HCT116 (cell line): ENCODE measurements around the gene CERS4. TPM values are rescaled to one million over a fixed set of nuclear protein-coding genes. Genes with fewer than 3 reads are reported as not detected.
A peak's percentile ranks its signal among the peaks of the same experiment; 100 is the strongest.

ENCODE experiments used
- ATAC-seq: fragments of 200-7000 bp; cut with Tn5 transposase; 2 replicates; pipeline ENCODE4 v1.9.1; 2020; ENCODE audit warnings: mild to moderate bottlenecking, moderate library complexity
- BruUV-seq: library from RNA; stranded (reverse); fragments of 400-500 nt; replicated peaks from 2 replicates; lab custom pipeline; 2021; lab: Mats Ljungman, UMichigan
- CTCF ChIA-PET: fragments of 300-600 bp; sonication (Branson Sonifier 250); formaldehyde crosslinking; loops from one replicate; lab custom pipeline; 2021; ENCODE audit warnings: antibody characterized with exemption; lab: Charles Lee
- POLR2A ChIA-PET: fragments of 300-600, 350-600 bp; sonication (Branson Sonifier 250); formaldehyde crosslinking; loops from one replicate; lab custom pipeline; 2021; ENCODE audit warnings: antibody characterized with exemption; lab: Charles Lee
- RAD21 ChIA-PET, 2 experiments: fragments of 300-600 bp; sonication (Branson Sonifier 250); formaldehyde crosslinking; loops; one replicate each; lab custom pipeline; 2023; ENCODE audit warnings: low total read pairs in 2 of 2; ENCODE audit not compliant: uncharacterized antibody in 2 of 2, unreplicated experiment in 2 of 2, low non-redundant PET in 1 of 2; lab: Charles Lee
- DNase-seq: peaks from one replicate; pipeline ENCODE4 v3.0.0-alpha.2; 2010; ENCODE audit warnings: low read depth, low spot score
- H2AFZ ChIP-seq: fragments of 200-600 bp; shearing (Covaris generic), sonication (generic); 2 replicates; pipeline ENCODE4 v1.6.1; 2017; ENCODE audit warnings: low read depth, mixed run types, mixed read lengths, antibody characterized with exemption, low read length; ENCODE audit not compliant: poor library complexity, severe bottlenecking
- H3K27ac ChIP-seq: 2 replicates; pipeline ENCODE4 v1.5.1; 2012; ENCODE audit warnings: low read depth, low read length
- H3K27me3 ChIP-seq: fragments of 200-600 bp; sonication (generic); 2 replicates; pipeline ENCODE4 v1.6.1; 2016; ENCODE audit warnings: mixed run types, low read length, mixed read lengths; ENCODE audit not compliant: insufficient read depth
- H3K36me3 ChIP-seq, 2 experiments: fragments of 200-500 bp in 1 of 2; fragments of 200-600 bp in 1 of 2; sonication (Bioruptor generic) in 1 of 2; sonication (generic) in 1 of 2; 2 replicates each; pipeline versions ENCODE4 v1.5.1 to v1.6.1; 2014 to 2016; ENCODE audit warnings: low read length in 2 of 2, inconsistent platforms in 1 of 2, mixed read lengths in 1 of 2, mixed run types in 1 of 2; ENCODE audit not compliant: insufficient read depth in 2 of 2, control insufficient read depth in 1 of 2
- H3K4me1 ChIP-seq, 2 experiments: fragments of 200-600 bp in 1 of 2; sonication (generic) in 1 of 2; 2 replicates each; pipeline versions ENCODE4 v1.5.1 to v1.6.1; 2012 to 2017; ENCODE audit warnings: low read length in 2 of 2, inconsistent platforms in 1 of 2, mild to moderate bottlenecking in 1 of 2, mixed read lengths in 1 of 2, mixed run types in 1 of 2, moderate library complexity in 1 of 2; ENCODE audit not compliant: insufficient read depth in 2 of 2, control insufficient read depth in 1 of 2
- H3K4me2 ChIP-seq: fragments of 200-600 bp; sonication (generic); 2 replicates; pipeline ENCODE4 v1.6.1; 2017; ENCODE audit warnings: mixed run types, low read length, mixed read lengths
- H3K4me3 ChIP-seq, 2 experiments: fragments of 200-600 bp in 1 of 2; sonication (generic) in 1 of 2; replicated peaks in 1 of 2; 2 replicates each; pipeline ENCODE4 v1.5.1; 2011 to 2016; ENCODE audit warnings: low read length in 2 of 2, control low read depth in 1 of 2, low read depth in 1 of 2, mild to moderate bottlenecking in 1 of 2, mixed read lengths in 1 of 2, mixed run types in 1 of 2
- H3K79me2 ChIP-seq: fragments of 200-600 bp; sonication (generic); 2 replicates; pipeline ENCODE4 v1.6.1; 2017; ENCODE audit warnings: mild to moderate bottlenecking, mixed run types, low read length, moderate library complexity, mixed read lengths; ENCODE audit not compliant: insufficient read depth
- H3K9ac ChIP-seq: fragments of 200-600 bp; sonication (generic); 2 replicates; pipeline ENCODE4 v1.6.1; 2016; ENCODE audit warnings: low read length, mixed read lengths
- H3K9me2 ChIP-seq: fragments of 200-600 bp; sonication (generic), shearing (Covaris generic); 2 replicates; pipeline ENCODE4 v1.6.1; 2017; ENCODE audit warnings: mixed run types, mild to moderate bottlenecking, moderate library complexity; ENCODE audit not compliant: insufficient read depth
- H3K9me3 ChIP-seq, 2 experiments: fragments of 200-500 bp in 1 of 2; fragments of 200-600 bp in 1 of 2; sonication (Bioruptor generic) in 1 of 2; sonication (generic) in 1 of 2; 2 replicates each; pipeline ENCODE4 v1.6.1; 2014 to 2017; ENCODE audit warnings: low read length in 2 of 2, mixed read lengths in 2 of 2, inconsistent platforms in 1 of 2, low read depth in 1 of 2, mild to moderate bottlenecking in 1 of 2, mixed run types in 1 of 2, moderate library complexity in 1 of 2; ENCODE audit not compliant: control insufficient read depth in 1 of 2, insufficient read depth in 1 of 2
- H4K20me1 ChIP-seq: fragments of 200-600 bp; sonication (generic), shearing (Covaris generic); 2 replicates; pipeline ENCODE4 v1.6.1; 2017; ENCODE audit warnings: mixed run types, mild to moderate bottlenecking, moderate library complexity; ENCODE audit not compliant: insufficient read depth
- ATF3 ChIP-seq: IDR thresholded peaks from 2 replicates; pipeline ENCODE4 v1.6.1; 2012
- EGR1 ChIP-seq: IDR thresholded peaks from 2 replicates; pipeline ENCODE4 v1.6.1; 2012; ENCODE audit warnings: low read depth
- ELF1 ChIP-seq: IDR thresholded peaks from 2 replicates; pipeline ENCODE4 v1.6.1; 2012; ENCODE audit warnings: low read depth, borderline replicate concordance
- EZH2 ChIP-seq: fragments of 200-600 bp; sonication (generic); IDR thresholded peaks from 2 replicates; pipeline ENCODE4 v1.6.1; 2017; ENCODE audit warnings: antibody characterized with exemption, mixed run types
- FOSL1 ChIP-seq: IDR thresholded peaks from 2 replicates; pipeline ENCODE4 v1.6.1; 2012; ENCODE audit warnings: low read depth
- POLR2AphosphoS5 ChIP-seq: IDR thresholded peaks from 2 replicates; pipeline ENCODE4 v1.6.1; 2011; ENCODE audit warnings: mild to moderate bottlenecking, low read depth, low read length, moderate library complexity
- RAD21 ChIP-seq: IDR thresholded peaks from 2 replicates; pipeline ENCODE4 v1.6.1; 2012; ENCODE audit warnings: low read depth, mild to moderate bottlenecking
- REST ChIP-seq: IDR thresholded peaks from 2 replicates; pipeline ENCODE4 v1.6.1; 2012; ENCODE audit warnings: low read depth
- SP1 ChIP-seq: IDR thresholded peaks from 2 replicates; pipeline ENCODE4 v1.6.1; 2012; ENCODE audit warnings: low read depth
- SRF ChIP-seq: IDR thresholded peaks from 2 replicates; pipeline ENCODE4 v1.6.1; 2012; ENCODE audit warnings: low read depth
- TCF7L2 ChIP-seq: IDR thresholded peaks from 2 replicates; pipeline ENCODE4 v1.7.0; 2011; ENCODE audit warnings: borderline replicate concordance, inconsistent platforms; ENCODE audit not compliant: insufficient read depth, insufficient read length; ENCODE audit errors: extremely low read depth
- ZBTB33 ChIP-seq: IDR thresholded peaks from 2 replicates; pipeline ENCODE4 v1.6.1; 2011; ENCODE audit warnings: mild to moderate bottlenecking, low read length, moderate library complexity; ENCODE audit not compliant: insufficient replicate concordance; ENCODE audit errors: extremely low read depth
- intact Hi-C: fragments of 100-400 bp; cut with micrococcal nuclease; formaldehyde crosslinking; loops from 2 replicates; pipeline ENCODE4 v1.10.0; 2022
- total RNA-seq: library from RNA; stranded (reverse); gene quantifications from one replicate; pipeline ENCODE4 v1.2.1, GENCODE V29; 2021; ENCODE audit not compliant: unreplicated experiment
- TF ChIP-seq, protein P1 (sequence below), 3 experiments: fragments of 200-600 bp in 1 of 3; sonication (generic) in 1 of 3; IDR thresholded peaks in 2 of 3; conservative IDR thresholded peaks in 1 of 3; 2 replicates each; pipeline ENCODE4 v1.5.1; 2012 to 2017; ENCODE audit warnings: low read depth in 2 of 3, low read length in 2 of 3, antibody characterized with exemption in 1 of 3, borderline replicate concordance in 1 of 3, control low read depth in 1 of 3, mild to moderate bottlenecking in 1 of 3, mixed read lengths in 1 of 3, mixed run types in 1 of 3, moderate library complexity in 1 of 3; ENCODE audit not compliant: insufficient read depth in 1 of 3

Gene CERS4
- total RNA-seq, 1 experiment from 2014 or later: 26.0 TPM

DNA sequence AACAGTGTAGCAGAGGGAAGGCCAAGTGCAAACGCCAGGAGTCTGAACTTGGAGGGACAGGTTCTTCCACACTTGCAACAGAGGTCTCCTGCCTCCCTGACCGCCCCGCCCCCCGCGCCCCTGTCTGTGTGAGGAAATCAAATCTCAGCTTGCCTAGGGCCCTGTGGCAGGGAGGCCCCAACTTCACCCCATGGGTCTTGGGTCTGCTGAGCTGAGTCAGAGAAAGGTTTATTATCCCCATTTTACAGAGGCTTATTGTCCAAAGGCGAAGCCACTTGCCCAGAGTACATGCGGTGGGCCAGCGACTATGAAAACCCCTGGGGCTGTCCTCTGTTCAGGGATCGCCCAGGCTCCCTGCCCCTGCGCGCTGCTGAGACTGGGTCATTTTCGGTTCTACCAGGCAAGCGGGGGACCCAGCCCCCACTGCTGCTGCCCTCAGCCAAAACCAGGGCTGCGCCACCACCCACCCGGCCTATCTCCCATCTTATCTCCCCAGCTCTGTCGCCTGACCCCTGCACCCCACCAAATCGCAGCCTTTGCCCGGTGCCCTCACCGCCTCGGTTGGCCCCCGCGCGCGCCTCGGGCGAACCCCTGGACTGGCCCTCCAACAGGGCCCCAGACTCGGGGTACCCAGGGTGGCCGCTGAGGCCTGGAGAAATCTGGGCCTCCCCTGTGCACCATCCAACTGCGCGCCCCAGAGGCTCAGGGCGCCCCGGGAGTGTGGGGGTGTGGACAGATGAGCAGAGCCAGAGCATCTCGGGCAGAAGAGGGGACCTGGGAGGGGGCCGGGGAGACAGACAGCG lies 850 bp upstream of the CERS4 start:
- no peak for ATAC-seq
- Histone ChIP-seq H3K36me3 (no peaks in the 10 kb centered on the region), H3K4me3 (peak overlapping the region; percentile 26 to 46), H3K9me2 (no peaks in the 10 kb centered on the region), H2AFZ (peak overlapping the region; percentile 46), H3K27ac (0 out of 2 replicates have a peak overlapping the region, but pooled peaks have one; percentile 18), H3K9me3 (no peaks in the 10 kb centered on the region), H4K20me1 (no peaks in the 10 kb centered on the region), H3K9ac (0 out of 2 replicates have a peak overlapping the region, but pooled peaks have one; percentile 34), H3K79me2 (peaks cover 15% of the 10 kb centered on the region; the same call in 1 of the 2 replicates), H3K4me1 (peaks cover 38 to 50% of the 10 kb centered on the region in 2 experiments), H3K27me3 (no peaks in the 10 kb centered on the region), H3K4me2 (peak overlapping the region; percentile 76)
- intact Hi-C loops: no loop called here
- CTCF ChIA-PET: no interaction called here
- RAD21 ChIA-PET: no interaction called here
- TF ChIP-seq EGR1 (no peak), FOSL1 (no peak), RAD21 (no peak), ZBTB33 (no peak), TCF7L2 (no peak), SP1 (no peak), SRF (no peak), EZH2 (no peak), REST (no peak), ELF1 (no peak), POLR2AphosphoS5 (no peak), ATF3 (no peak)
- TF ChIP-seq, protein P1, sequence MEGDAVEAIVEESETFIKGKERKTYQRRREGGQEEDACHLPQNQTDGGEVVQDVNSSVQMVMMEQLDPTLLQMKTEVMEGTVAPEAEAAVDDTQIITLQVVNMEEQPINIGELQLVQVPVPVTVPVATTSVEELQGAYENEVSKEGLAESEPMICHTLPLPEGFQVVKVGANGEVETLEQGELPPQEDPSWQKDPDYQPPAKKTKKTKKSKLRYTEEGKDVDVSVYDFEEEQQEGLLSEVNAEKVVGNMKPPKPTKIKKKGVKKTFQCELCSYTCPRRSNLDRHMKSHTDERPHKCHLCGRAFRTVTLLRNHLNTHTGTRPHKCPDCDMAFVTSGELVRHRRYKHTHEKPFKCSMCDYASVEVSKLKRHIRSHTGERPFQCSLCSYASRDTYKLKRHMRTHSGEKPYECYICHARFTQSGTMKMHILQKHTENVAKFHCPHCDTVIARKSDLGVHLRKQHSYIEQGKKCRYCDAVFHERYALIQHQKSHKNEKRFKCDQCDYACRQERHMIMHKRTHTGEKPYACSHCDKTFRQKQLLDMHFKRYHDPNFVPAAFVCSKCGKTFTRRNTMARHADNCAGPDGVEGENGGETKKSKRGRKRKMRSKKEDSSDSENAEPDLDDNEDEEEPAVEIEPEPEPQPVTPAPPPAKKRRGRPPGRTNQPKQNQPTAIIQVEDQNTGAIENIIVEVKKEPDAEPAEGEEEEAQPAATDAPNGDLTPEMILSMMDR (IDR thresholded peaks at IDR 0.05 in 2 of 3, conservative IDR thresholded peaks at IDR 0.05 in 1 of 3; ENCODE audit: borderline replicate concordance in 1 of 3, insufficient read depth in 1 of 3, low read depth in 2 of 3, low read length in 2 of 3): no peak
- DNase-seq: no peak
- POLR2A ChIA-PET: no interaction called here
- no TSS peak for BruUV-seq
